GM18526 (cell line): ENCODE results near the gene KIRREL2.

Source experiments
- POLR2A ChIP-seq: IDR thresholded peaks from 3 replicates; pipeline ENCODE4 v1.6.1; 2011; ENCODE audit not compliant: insufficient read length; ENCODE audit errors: extremely low read depth

The KIRREL2 gene

DNA sequence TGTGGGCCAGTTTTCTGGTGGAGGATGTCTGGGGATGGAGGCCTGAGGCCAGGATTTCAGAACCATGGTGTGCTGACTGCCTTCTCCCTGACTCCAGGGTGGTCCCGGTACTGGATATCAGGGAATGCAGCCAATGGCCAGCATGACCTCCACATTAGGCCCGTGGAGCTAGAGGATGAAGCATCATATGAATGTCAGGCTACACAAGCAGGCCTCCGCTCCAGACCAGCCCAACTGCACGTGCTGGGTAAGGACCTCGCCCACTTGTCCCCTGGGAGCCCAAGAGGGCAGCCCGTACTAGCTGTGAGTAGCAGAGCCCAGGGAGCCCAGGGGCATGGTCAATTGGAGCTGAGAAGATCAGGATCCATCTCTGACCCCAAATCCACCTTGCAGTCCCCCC lies 1.6 kb downstream of the KIRREL2 start:
- no peak for TF ChIP-seq POLR2A

DNA sequence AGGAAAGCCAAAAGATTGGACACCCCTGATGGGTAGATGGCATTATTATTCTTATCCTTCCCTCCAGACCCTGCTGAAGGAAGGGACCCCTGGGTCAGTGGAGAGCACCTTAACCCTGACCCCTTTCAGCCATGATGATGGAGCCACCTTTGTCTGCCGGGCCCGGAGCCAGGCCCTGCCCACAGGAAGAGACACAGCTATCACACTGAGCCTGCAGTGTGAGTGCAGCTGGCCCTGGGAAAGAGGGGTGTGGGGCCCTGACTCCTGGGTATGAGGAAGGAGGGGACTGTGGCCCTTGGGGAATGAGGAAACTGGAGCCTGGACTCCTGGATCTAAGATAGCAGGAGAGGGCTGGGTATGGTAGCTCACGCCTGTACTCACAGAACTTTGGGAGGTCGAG lies 2.7 kb downstream of the KIRREL2 start:
- TF ChIP-seq POLR2A, result no peak

GRCh38 chr19:35860436-35860817 lies 3.7 kb downstream of the KIRREL2 start:
- TF ChIP-seq POLR2A, result no peak

DNA sequence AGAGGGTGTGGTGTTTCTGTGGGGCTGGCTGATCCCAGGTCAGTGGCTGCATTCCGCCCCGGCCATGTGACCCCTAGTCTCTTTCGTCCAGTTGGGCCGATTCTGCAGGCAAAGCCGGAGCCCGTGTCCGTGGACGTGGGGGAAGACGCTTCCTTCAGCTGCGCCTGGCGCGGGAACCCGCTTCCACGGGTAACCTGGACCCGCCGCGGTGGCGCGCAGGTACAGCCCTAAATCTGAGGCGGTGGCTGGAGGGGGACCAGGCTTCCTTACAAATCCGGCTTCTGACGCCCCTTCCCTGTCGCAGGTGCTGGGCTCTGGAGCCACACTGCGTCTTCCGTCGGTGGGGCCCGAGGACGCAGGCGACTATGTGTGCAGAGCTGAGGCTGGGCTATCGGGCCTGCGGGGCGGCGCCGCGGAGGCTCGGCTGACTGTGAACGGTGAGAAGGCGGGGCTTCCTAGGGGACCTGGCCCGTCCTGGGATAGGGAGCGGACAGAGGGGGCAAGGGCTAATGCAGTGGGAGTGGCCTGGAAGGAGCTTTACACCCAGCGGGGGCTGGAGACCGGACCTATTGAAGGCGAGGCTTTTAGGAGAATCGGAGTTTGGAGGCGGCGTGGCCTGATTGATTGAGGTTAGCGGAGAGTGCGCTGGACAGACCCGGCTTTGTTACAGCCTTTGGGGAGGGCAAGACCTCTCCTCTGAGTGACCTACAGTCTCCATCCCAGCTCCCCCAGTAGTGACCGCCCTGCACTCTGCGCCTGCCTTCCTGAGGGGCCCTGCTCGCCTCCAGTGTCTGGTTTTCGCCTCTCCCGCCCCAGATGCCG lies 4.3 kb downstream of the KIRREL2 start:
- TF ChIP-seq POLR2A, result no peak

DNA sequence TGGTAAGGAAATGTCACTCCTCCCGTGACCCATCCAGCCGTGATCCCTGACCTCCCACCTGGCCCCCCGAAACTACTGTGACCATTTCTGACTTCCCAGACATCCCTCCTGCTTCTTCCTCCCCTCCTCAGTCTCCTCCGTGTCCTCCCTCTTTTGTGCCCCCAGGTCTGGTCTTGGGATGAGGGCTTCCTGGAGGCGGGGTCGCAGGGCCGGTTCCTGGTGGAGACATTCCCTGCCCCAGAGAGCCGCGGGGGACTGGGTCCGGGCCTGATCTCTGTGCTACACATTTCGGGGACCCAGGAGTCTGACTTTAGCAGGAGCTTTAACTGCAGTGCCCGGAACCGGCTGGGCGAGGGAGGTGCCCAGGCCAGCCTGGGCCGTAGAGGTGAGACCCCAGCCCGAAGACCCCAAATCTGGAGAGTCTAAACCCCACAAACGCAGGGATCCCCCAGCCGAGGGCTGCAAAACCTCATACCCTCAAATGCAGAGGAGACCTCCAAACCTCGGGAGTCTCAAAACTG lies 5.0 kb downstream of the KIRREL2 start:
- TF ChIP-seq POLR2A, result no peak

GRCh38 chr19:35862528-35862927 lies 5.8 kb downstream of the KIRREL2 start:
- no peak for TF ChIP-seq POLR2A

DNA sequence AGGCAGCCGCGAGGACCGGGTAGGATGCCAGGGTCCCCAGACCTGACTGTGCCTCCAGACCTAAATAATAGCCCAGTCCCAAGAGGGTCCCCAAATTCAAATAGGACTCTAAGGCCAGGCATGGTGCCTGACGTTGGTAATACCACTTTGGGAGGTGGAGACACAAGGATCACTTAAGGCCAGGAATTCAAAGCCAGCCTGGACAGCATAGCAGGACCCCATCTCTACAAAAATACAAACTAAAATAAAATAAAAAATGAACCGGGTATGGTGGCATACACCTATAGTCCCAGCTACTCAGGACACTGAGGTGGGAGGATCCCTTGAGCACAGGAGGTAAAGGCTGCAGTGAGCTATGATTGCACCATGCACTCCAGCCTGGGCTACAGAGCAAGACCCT lies 6.3 kb downstream of the KIRREL2 start:
- no peak for TF ChIP-seq POLR2A

DNA sequence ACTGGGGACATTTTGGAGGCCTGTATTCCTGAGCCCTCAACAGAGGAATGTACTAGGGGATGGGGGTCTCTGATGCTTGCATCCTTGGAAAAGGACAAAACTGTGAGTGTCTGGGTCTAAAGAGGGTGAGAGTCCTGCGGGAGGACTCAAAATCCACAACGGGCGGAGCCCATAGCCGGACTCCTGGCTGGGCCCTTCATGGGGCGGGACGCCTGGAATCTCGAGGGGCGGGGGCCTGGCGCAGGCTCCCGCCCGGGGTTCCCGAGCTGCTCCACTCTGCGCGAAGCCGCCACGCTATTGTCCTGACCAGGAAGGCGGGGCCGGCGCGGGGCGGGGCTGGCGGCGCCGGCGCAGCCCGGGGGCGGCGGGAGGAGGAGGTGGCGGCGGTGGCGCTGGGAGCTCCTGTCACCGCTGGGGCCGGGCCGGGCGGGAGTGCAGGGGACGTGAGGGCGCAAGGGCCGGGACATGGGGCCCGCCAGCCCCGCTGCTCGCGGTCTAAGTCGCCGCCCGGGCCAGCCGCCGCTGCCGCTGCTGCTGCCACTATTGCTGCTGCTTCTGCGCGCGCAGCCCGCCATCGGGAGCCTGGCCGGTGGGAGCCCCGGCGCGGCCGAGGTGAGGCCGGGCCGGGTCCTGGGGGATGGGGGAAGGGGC lies 11.6 kb downstream of the KIRREL2 start, which contains the start of gene APLP1:
Gene APLP1, plus strand, starts transcription at position 403 of the 651 bp plus-strand sequence. Its CDS starts 63 bp downstream, at position 466.
- TF ChIP-seq POLR2A, result no peak

- no peak for TF ChIP-seq POLR2A
Measured at GRCh38 chr19:35868823-35869326, 12.2 kb downstream of the KIRREL2 start.

GRCh38 chr19:35869327-35870123 lies 12.8 kb downstream of the KIRREL2 start:
- TF ChIP-seq POLR2A, result no peak

DNA sequence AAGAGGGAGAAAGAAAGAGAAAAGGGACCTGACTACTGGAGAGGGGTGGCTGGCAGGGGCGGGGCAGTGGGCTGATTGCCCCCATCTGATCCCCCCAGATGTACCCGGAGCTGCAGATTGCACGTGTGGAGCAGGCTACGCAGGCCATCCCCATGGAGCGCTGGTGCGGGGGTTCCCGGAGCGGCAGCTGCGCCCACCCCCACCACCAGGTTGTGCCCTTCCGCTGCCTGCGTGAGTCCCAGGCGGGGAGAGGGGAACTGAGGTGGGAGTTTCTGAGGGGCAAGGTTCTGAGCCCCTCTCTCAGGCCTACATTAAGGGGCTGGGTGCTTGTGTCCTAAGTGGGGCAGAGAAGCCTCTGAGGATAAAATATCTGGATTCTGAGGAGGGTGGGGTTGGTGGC lies 14.1 kb downstream of the KIRREL2 start:
- TF ChIP-seq POLR2A, result no peak

GRCh38 chr19:35871611-35872010 lies 14.9 kb downstream of the KIRREL2 start:
- no peak for TF ChIP-seq POLR2A

DNA sequence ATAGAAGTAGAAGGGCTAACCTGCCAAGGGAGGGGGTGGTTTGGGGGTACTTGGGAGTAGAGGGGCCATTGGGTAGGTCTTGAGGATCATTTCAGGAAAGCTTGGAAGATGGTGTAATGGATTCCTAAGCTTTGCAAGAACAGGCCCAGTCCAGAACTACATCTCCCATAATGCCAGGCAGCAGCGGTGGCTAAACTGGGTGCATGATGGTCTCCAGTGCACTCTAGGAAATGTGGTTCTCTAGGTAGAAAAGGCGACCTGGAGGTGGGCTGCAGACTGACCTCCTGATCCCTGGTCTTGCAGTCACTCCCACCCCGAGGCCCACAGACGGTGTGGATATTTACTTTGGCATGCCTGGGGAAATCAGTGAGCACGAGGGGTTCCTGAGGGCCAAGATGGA lies 15.5 kb downstream of the KIRREL2 start:
- no peak for TF ChIP-seq POLR2A

GRCh38 chr19:35874392-35874930 lies 17.8 kb downstream of the KIRREL2 start:
- TF ChIP-seq POLR2A, result no peak

DNA sequence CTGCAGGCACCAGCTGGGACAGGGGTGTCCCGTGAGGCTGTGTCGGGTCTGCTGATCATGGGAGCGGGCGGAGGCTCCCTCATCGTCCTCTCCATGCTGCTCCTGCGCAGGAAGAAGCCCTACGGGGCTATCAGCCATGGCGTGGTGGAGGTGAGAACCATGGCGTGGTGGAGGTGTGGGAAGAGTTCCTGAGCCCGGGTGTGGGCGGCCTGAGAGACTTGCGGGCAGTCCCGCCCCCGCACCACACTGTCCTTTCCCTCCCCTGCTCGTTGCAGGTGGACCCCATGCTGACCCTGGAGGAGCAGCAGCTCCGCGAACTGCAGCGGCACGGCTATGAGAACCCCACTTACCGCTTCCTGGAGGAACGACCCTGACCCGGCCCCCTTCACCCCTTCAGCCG lies 22.4 kb downstream of the KIRREL2 start:
- no peak for TF ChIP-seq POLR2A
